ENCODE data around the gene TRIM60.

DNA sequence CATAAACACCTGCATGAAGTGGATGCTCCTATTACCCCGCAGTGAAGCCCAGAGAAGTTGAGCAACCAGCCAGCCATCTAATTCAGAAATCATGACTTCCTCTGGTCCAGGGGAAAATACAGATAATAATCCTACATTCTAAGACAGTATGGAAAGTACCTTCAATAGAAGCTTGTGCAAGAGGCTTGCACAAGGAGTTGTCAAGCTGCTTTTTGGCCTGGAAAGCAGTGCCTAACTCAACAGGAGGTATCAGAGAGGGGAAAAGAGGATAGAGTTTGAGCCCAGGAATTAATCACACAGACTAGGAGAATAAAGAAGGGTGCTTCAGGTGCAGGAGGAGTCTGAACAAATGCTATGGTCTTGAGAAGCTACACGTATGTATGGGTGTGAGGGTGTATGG is 54.1 kb downstream of the TRIM60 start:
- TF ChIP-seq, protein P1, sequence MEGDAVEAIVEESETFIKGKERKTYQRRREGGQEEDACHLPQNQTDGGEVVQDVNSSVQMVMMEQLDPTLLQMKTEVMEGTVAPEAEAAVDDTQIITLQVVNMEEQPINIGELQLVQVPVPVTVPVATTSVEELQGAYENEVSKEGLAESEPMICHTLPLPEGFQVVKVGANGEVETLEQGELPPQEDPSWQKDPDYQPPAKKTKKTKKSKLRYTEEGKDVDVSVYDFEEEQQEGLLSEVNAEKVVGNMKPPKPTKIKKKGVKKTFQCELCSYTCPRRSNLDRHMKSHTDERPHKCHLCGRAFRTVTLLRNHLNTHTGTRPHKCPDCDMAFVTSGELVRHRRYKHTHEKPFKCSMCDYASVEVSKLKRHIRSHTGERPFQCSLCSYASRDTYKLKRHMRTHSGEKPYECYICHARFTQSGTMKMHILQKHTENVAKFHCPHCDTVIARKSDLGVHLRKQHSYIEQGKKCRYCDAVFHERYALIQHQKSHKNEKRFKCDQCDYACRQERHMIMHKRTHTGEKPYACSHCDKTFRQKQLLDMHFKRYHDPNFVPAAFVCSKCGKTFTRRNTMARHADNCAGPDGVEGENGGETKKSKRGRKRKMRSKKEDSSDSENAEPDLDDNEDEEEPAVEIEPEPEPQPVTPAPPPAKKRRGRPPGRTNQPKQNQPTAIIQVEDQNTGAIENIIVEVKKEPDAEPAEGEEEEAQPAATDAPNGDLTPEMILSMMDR (IDR thresholded peaks at IDR 0.05) = no peak
- no peak for TF ChIP-seq POLR2A (IDR thresholded peaks at IDR 0.05)
